ENCODE data around the gene SP140L.

The SP140L gene

DNA sequence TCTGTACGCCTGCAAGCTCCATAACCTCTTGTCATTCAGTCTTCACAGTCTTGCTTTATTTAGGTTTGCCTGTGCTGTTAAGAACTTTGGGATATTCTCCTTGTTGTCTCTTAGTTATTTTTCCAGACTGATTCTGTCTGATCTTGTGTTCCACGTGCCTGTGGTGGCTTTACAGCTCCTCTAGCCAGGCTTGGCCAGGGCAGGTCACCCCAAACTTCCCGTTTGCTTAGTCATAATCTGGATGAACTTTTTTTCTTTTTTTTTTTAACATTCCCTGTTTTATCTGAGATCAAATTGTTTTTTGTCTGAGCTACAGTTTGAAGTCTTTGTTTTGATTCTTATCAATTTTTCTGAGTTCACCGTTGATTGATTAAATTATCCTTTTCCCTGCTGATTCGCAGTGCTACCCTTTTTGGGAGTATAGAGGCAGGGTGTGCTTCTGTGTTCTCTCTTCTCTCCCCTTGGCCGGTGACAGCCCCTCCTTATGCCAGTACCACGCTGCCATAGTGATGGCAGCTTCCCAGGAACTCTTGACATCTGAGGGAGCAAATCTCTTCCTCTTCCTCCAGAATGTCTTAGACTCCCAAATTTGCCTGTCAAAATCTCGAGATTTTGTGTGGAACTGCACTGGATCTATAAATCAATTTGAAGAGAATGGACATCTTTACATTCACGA is 91.5 kb downstream of the SP140L start:
- Histone ChIP-seq H3K4me2 (ENCODE audit: low read length) (peak overlapping the region; percentile 94), H3K9ac (ENCODE audit: low read length) (peak overlapping the region; percentile 90), H3K36me3 (replicated peaks; ENCODE audit: low read depth, low read length) (peaks cover 28% of the 10 kb centered on the region), H4K20me1 (ENCODE audit: insufficient read depth, low read length) (peaks cover 44% of the 10 kb centered on the region), H3K79me2 (ENCODE audit: low read length) (peaks cover 73% of the 10 kb centered on the region), H2AFZ (ENCODE audit: low read depth, low read length) (no peak overlapping the region), H3K27me3 (ENCODE audit: low read depth, low read length) (no peaks in the 10 kb centered on the region), H3K9me3 (ENCODE audit: insufficient read depth, low read length) (no peaks in the 10 kb centered on the region), H3K27ac (ENCODE audit: low read length) (no peak overlapping the region), H3K4me3 (ENCODE audit: low read length) (peak overlapping the region; percentile 86), H3K4me1 (ENCODE audit: low read length) (peaks cover 19% of the 10 kb centered on the region)
- TF ChIP-seq EZH2phosphoT487 (IDR thresholded peaks at IDR 0.05; ENCODE audit: low read depth), result no peak
- TF ChIP-seq, protein P1, sequence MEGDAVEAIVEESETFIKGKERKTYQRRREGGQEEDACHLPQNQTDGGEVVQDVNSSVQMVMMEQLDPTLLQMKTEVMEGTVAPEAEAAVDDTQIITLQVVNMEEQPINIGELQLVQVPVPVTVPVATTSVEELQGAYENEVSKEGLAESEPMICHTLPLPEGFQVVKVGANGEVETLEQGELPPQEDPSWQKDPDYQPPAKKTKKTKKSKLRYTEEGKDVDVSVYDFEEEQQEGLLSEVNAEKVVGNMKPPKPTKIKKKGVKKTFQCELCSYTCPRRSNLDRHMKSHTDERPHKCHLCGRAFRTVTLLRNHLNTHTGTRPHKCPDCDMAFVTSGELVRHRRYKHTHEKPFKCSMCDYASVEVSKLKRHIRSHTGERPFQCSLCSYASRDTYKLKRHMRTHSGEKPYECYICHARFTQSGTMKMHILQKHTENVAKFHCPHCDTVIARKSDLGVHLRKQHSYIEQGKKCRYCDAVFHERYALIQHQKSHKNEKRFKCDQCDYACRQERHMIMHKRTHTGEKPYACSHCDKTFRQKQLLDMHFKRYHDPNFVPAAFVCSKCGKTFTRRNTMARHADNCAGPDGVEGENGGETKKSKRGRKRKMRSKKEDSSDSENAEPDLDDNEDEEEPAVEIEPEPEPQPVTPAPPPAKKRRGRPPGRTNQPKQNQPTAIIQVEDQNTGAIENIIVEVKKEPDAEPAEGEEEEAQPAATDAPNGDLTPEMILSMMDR (IDR thresholded peaks at IDR 0.05; ENCODE audit: low read depth, low read length), result no peak

DNA sequence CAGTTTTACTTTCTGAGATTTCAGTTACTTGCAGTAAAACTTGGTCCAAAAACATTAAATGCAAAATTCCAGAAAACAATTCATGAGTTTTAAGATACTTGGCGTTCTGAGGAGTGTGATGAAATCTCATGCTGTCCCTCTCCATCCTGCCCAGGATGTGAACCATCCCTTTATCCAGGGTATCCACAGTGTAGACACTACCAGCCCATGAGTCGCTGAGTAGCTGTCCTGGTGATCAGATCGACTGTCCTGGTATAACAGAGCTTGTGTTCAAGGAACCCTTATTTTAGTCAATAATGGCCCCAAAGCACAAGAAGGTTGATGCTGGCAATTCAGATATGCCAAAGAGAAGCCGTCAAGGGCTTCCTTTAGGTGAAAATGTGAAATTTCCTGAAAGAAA is 92.2 kb downstream of the SP140L start:
- no peak overlapping the region for H3K4me3 ChIP-seq (ENCODE audit: low read length)
- H2AFZ ChIP-seq (ENCODE audit: low read depth, low read length), result no peak overlapping the region
- H3K27me3 ChIP-seq (ENCODE audit: low read depth, low read length), result no peaks in the 10 kb centered on the region
- no peaks in the 10 kb centered on the region for H3K9me3 ChIP-seq (ENCODE audit: insufficient read depth, low read length)
- H3K4me2 ChIP-seq (ENCODE audit: low read length), result peak overlapping the region; percentile 94
- TF ChIP-seq, protein P1 (IDR thresholded peaks at IDR 0.05; ENCODE audit: low read depth, low read length), result no peak
- no peak for TF ChIP-seq EZH2phosphoT487 (IDR thresholded peaks at IDR 0.05; ENCODE audit: low read depth)
- no peak overlapping the region for H3K27ac ChIP-seq (ENCODE audit: low read length)
- H3K36me3 ChIP-seq (replicated peaks; ENCODE audit: low read depth, low read length), result peaks cover 36% of the 10 kb centered on the region
- peaks cover 51% of the 10 kb centered on the region for H4K20me1 ChIP-seq (ENCODE audit: insufficient read depth, low read length)
- H3K79me2 ChIP-seq (ENCODE audit: low read length), result peaks cover 80% of the 10 kb centered on the region
- H3K4me1 ChIP-seq (ENCODE audit: low read length), result peaks cover 19% of the 10 kb centered on the region
- no peak overlapping the region for H3K9ac ChIP-seq (ENCODE audit: low read length)

DNA sequence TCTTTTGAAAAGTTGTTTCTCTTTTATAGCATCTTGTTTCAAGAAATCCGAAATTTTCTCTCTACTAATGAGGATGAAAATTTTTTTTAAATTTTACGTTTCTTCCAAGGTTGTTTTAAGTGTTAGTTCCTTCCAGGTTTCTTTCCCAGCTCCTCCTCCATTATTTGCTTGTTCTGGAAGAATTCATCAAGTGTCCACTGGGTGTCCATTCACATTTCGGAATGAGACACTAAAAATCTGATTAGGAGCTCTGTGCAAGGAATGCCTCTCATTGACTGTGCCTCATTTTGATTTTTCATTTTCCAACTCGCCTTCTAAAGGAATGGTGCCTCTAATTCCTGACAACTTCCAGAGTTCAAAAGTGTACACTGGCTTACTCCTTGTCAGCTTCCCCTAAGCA is 95.2 kb downstream of the SP140L start:
- peaks cover 98% of the 10 kb centered on the region for H3K79me2 ChIP-seq (ENCODE audit: low read length)
- no peak overlapping the region for H3K4me2 ChIP-seq (ENCODE audit: low read length)
- H3K9ac ChIP-seq (ENCODE audit: low read length), result no peak overlapping the region
- H3K27me3 ChIP-seq (ENCODE audit: low read depth, low read length), result no peaks in the 10 kb centered on the region
- H3K27ac ChIP-seq (ENCODE audit: low read length), result no peak overlapping the region
- H3K9me3 ChIP-seq (ENCODE audit: insufficient read depth, low read length), result no peaks in the 10 kb centered on the region
- H3K36me3 ChIP-seq (replicated peaks; ENCODE audit: low read depth, low read length), result peaks cover 55% of the 10 kb centered on the region
- H3K4me1 ChIP-seq (ENCODE audit: low read length), result peaks cover 14% of the 10 kb centered on the region
- no peak overlapping the region for H3K4me3 ChIP-seq (ENCODE audit: low read length)
- peaks cover 73% of the 10 kb centered on the region for H4K20me1 ChIP-seq (ENCODE audit: insufficient read depth, low read length)
- no peak overlapping the region for H2AFZ ChIP-seq (ENCODE audit: low read depth, low read length)
- TF ChIP-seq, protein P1 (IDR thresholded peaks at IDR 0.05; ENCODE audit: low read depth, low read length), result no peak
- TF ChIP-seq EZH2phosphoT487 (IDR thresholded peaks at IDR 0.05; ENCODE audit: low read depth), result no peak

DNA sequence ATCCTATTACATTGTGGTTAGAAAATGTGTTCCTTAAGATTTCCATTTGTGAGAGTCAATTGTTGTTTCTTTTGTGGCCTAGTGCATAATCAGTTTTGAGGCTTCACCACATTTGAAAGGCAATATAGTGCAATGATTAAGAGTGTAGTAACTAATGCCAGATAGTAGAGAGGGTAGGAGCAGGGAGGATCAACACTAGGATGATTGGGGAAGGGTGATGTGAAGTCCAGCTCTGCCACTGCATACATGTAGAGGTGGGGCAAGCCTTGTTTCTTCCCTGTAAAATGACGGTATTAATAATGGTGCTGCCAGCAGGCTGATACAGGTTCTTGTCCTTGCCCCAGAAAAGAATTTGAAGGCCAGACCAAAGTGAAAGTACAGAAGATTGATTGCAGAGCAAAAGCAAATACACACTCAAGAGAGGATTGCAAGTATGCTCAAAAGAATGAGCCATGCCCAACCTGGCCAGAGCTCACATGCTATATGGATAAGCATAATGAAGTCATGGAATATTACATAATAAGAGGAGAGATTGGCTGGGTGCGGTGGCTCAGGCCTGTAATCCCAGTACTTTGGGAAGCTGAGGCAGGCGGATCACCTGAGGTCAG is 97.0 kb downstream of the SP140L start:
- no peak overlapping the region for H3K4me2 ChIP-seq (ENCODE audit: low read length)

More for the DNA sequence above, 97.0 kb downstream of the SP140L start:
- no peaks in the 10 kb centered on the region for H3K9me3 ChIP-seq (ENCODE audit: insufficient read depth, low read length)
- H3K4me3 ChIP-seq (ENCODE audit: low read length), result no peak overlapping the region
- H3K4me1 ChIP-seq (ENCODE audit: low read length), result peaks cover 4% of the 10 kb centered on the region; the same call in 1 of the 2 replicates
- TF ChIP-seq, protein P1 (IDR thresholded peaks at IDR 0.05; ENCODE audit: low read depth, low read length), result no peak
- TF ChIP-seq EZH2phosphoT487 (IDR thresholded peaks at IDR 0.05; ENCODE audit: low read depth), result no peak
- no peak overlapping the region for H2AFZ ChIP-seq (ENCODE audit: low read depth, low read length)
- peaks cover 53% of the 10 kb centered on the region for H3K36me3 ChIP-seq (replicated peaks; ENCODE audit: low read depth, low read length)
- peaks cover 59% of the 10 kb centered on the region for H4K20me1 ChIP-seq (ENCODE audit: insufficient read depth, low read length)
- H3K9ac ChIP-seq (ENCODE audit: low read length), result no peak overlapping the region
- peaks cover 93% of the 10 kb centered on the region for H3K79me2 ChIP-seq (ENCODE audit: low read length)
- H3K27ac ChIP-seq (ENCODE audit: low read length), result no peak overlapping the region
- H3K27me3 ChIP-seq (ENCODE audit: low read depth, low read length), result no peaks in the 10 kb centered on the region

Measured in OCI-LY3 (cell line).